HEK293 (cell line): ENCODE results near the gene STUB1.
A peak's percentile ranks its signal among the peaks of the same experiment; 100 is the strongest.

ENCODE experiments used
- CTCF ChIA-PET: fragments of 350-600 bp; formaldehyde crosslinking; extraction: SDS; loops from one replicate; lab custom pipeline; 2021; ENCODE audit warnings: antibody characterized with exemption; lab: Yijun Ruan, JAX
- POLR2A ChIA-PET: fragments of 300-600 bp; formaldehyde crosslinking; extraction: SDS; loops from one replicate; lab custom pipeline; 2020; ENCODE audit warnings: antibody characterized with exemption, inconsistent platforms; lab: Yijun Ruan, JAX
- H3K27ac ChIP-seq: fragments of 200-500 bp; sonication (Bioruptor generic); 2 replicates; pipeline ENCODE4 v1.5.1; 2014; ENCODE audit warnings: low read depth, low read length, control low read depth, inconsistent platforms; ENCODE audit errors: extremely low read depth
- H3K36me3 ChIP-seq, 2 experiments: fragments of 200-500 bp in 1 of 2; sonication (Bioruptor generic) in 1 of 2; 1 replicate in 1 of 2; 2 replicates in 1 of 2; pipeline ENCODE4 v1.5.1; 2014 to 2017; ENCODE audit warnings: inconsistent platforms in 2 of 2, low read length in 2 of 2; ENCODE audit not compliant: control insufficient read depth in 2 of 2, insufficient read depth in 1 of 2
- H3K4me1 ChIP-seq: fragments of 200-500 bp; sonication (Bioruptor generic); 2 replicates; pipeline ENCODE4 v1.5.1; 2014; ENCODE audit warnings: mild to moderate bottlenecking, low read length, inconsistent platforms; ENCODE audit not compliant: control insufficient read depth, insufficient read depth
- H3K4me3 ChIP-seq: 2 replicates; pipeline ENCODE4 v1.5.1; 2011; ENCODE audit warnings: low read depth, mild to moderate bottlenecking, control low read depth, low read length, moderate library complexity
- H3K9me3 ChIP-seq: fragments of 200-500 bp; sonication (Bioruptor generic); 2 replicates; pipeline ENCODE4 v1.5.1; 2014; ENCODE audit warnings: low read depth, low read length, inconsistent platforms; ENCODE audit not compliant: control insufficient read depth, insufficient read depth
- GLIS1 ChIP-seq: fragments of 450-650 bp; formaldehyde crosslinking; IDR thresholded peaks from 2 replicates; pipeline ENCODE4 v1.5.1; 2016; ENCODE audit warnings: missing biosample characterization, missing genetic modification characterization
- IKZF3 ChIP-seq: fragments of 450-650 bp; IDR thresholded peaks from 2 replicates; pipeline ENCODE4 v1.5.0; 2018; ENCODE audit warnings: missing biosample characterization, mild to moderate bottlenecking, missing genetic modification characterization, moderate library complexity
- KLF1 ChIP-seq: fragments of 450-650 bp; formaldehyde crosslinking; IDR thresholded peaks from 2 replicates; pipeline ENCODE4 v1.5.1; 2016; ENCODE audit warnings: missing biosample characterization, missing genetic modification characterization
- PATZ1 ChIP-seq: fragments of 450-650 bp; formaldehyde crosslinking; IDR thresholded peaks from 2 replicates; pipeline ENCODE4 v1.5.1; 2016; ENCODE audit warnings: missing biosample characterization, missing genetic modification characterization
- SP2 ChIP-seq: fragments of 450-650 bp; formaldehyde crosslinking; IDR thresholded peaks from 2 replicates; pipeline ENCODE4 v1.5.1; 2016; ENCODE audit warnings: missing biosample characterization, missing genetic modification characterization
- SP7 ChIP-seq: fragments of 450-650 bp; formaldehyde crosslinking; IDR thresholded peaks from 2 replicates; pipeline ENCODE4 v1.5.1; 2016; ENCODE audit warnings: missing biosample characterization, missing genetic modification characterization
- ZBTB17 ChIP-seq: fragments of 450-650 bp; formaldehyde crosslinking; IDR thresholded peaks from 2 replicates; pipeline ENCODE4 v1.5.1; 2016; ENCODE audit warnings: missing biosample characterization, missing genetic modification characterization
- ZBTB20 ChIP-seq: fragments of 450-650 bp; formaldehyde crosslinking; IDR thresholded peaks from 2 replicates; pipeline ENCODE4 v1.5.1; 2016; ENCODE audit warnings: missing biosample characterization, missing genetic modification characterization
- ZBTB8A ChIP-seq: fragments of 450-650 bp; formaldehyde crosslinking; IDR thresholded peaks from 2 replicates; pipeline ENCODE4 v1.5.1; 2016; ENCODE audit warnings: missing biosample characterization, missing genetic modification characterization
- ZFP69B ChIP-seq: fragments of 450-650 bp; formaldehyde crosslinking; IDR thresholded peaks from 2 replicates; pipeline ENCODE4 v1.5.1; 2016; ENCODE audit warnings: missing biosample characterization, missing genetic modification characterization
- ZIC2 ChIP-seq: fragments of 450-650 bp; formaldehyde crosslinking; IDR thresholded peaks from 2 replicates; pipeline ENCODE4 v1.5.1; 2016; ENCODE audit warnings: missing biosample characterization, missing genetic modification characterization
- ZNF138 ChIP-seq: fragments of 450-650 bp; formaldehyde crosslinking; IDR thresholded peaks from 2 replicates; pipeline ENCODE4 v1.5.1; 2016; ENCODE audit warnings: missing biosample characterization, missing genetic modification characterization, borderline replicate concordance
- ZNF274 ChIP-seq, 2 experiments: fragments of 200-500 bp in 1 of 2; fragments of 450-650 bp in 1 of 2; sonication (Bioruptor generic) in 1 of 2; formaldehyde crosslinking in 1 of 2; IDR thresholded peaks; 2 replicates each; pipeline versions ENCODE4 v1.5.1 to v1.6.1; 2014 to 2016; ENCODE audit warnings: borderline replicate concordance in 1 of 2, inconsistent platforms in 1 of 2, low read length in 1 of 2, missing biosample characterization in 1 of 2, missing genetic modification characterization in 1 of 2
- ZNF366 ChIP-seq: fragments of 450-650 bp; formaldehyde crosslinking; conservative IDR thresholded peaks from 2 replicates; pipeline ENCODE4 v1.5.1; 2016; ENCODE audit warnings: missing biosample characterization, missing genetic modification characterization
- ZNF404 ChIP-seq: fragments of 450-650 bp; formaldehyde crosslinking; IDR thresholded peaks from 2 replicates; pipeline ENCODE4 v1.5.1; 2017; ENCODE audit warnings: missing biosample characterization, missing genetic modification characterization
- ZNF423 ChIP-seq: fragments of 450-650 bp; formaldehyde crosslinking; IDR thresholded peaks from 2 replicates; pipeline ENCODE4 v1.5.1; 2016; ENCODE audit warnings: missing biosample characterization, missing genetic modification characterization
- ZNF692 ChIP-seq: fragments of 450-650 bp; formaldehyde crosslinking; IDR thresholded peaks from 2 replicates; pipeline ENCODE4 v1.5.1; 2016; ENCODE audit warnings: missing biosample characterization, missing genetic modification characterization
- ZNF777 ChIP-seq: fragments of 450-650 bp; formaldehyde crosslinking; IDR thresholded peaks from 2 replicates; pipeline ENCODE4 v1.5.1; 2017; ENCODE audit warnings: missing biosample characterization, missing genetic modification characterization, borderline replicate concordance
- ZNF785 ChIP-seq: fragments of 450-650 bp; formaldehyde crosslinking; IDR thresholded peaks from 2 replicates; pipeline ENCODE4 v1.5.1; 2016; ENCODE audit warnings: missing biosample characterization, missing genetic modification characterization
- ZSCAN23 ChIP-seq: fragments of 450-650 bp; formaldehyde crosslinking; IDR thresholded peaks from 2 replicates; pipeline ENCODE4 v1.5.1; 2016; ENCODE audit warnings: missing biosample characterization, missing genetic modification characterization
- ZXDB ChIP-seq: fragments of 450-650 bp; formaldehyde crosslinking; IDR thresholded peaks from 2 replicates; pipeline ENCODE4 v1.5.1; 2016; ENCODE audit warnings: missing biosample characterization, missing genetic modification characterization
- TF ChIP-seq, protein P1 (sequence below): fragments of 450-650 bp; formaldehyde crosslinking; IDR thresholded peaks from 2 replicates; pipeline ENCODE4 v1.5.1; 2016; ENCODE audit warnings: missing biosample characterization, missing genetic modification characterization
- TF ChIP-seq, protein P2 (sequence below): fragments of 450-650 bp; formaldehyde crosslinking; IDR thresholded peaks from 2 replicates; pipeline ENCODE4 v1.5.1; 2017; ENCODE audit warnings: missing biosample characterization, missing genetic modification characterization

STUB1 gene

DNA sequence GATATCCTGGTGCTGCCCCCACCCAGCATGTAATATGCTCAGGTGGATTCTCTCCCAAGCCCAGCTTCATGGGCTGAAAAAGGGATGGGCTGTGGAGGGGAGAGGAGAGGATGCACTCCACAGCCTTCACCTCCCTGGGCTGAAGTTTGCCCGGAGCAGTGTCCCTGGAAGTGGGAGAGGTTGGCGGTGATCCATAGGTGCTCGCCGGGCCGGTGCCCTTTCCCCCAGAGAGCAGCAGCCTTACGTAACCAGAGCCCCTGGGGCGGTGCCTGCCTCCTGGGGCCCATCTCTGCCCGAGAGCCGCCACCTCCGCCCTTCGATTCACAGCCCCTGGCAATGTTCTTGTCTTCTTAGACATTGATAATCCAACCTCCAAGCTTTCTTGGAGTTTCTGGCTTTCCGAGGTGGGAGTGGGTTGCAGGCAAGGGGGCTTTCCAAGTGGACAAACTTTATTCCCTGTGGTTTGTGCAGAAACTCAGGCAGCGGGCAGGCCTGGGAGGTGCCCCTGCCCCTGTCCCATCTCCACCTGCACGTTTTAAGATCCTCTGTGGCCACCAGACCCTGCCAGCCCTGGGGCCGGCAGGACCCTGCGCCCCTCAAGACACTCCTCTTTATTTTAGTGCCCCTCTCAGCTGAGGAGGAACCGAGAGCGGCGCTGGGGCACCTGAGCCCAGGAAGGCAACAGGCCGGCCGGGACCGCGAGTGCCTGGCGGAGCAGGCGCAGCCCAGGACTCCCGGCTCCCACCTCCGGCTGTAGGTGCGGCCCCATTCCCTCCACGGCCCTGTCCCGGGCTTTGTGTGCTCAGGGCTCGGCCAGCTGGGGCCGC is 34.1 kb upstream of the STUB1 start:
- ChIA-PET POLR2A (interaction anchor here (1.5 kb wide), 1 partner anchor 9 kb away, joined by 3 read pairs; no protein-coding TSS in a partner anchor), CTCF (no interaction called here)
- peaks cover 9% of the 10 kb centered on the region; the same call in 1 of the 2 replicates for H3K4me1 ChIP-seq
- no peak overlapping the region for H3K4me3 ChIP-seq
- TF ChIP-seq ZXDB (tag by site-specific recombination) (peak; percentile 66), ZNF777 (tag by site-specific recombination) (no peak), ZNF692 (tag by site-specific recombination) (0 out of 2 replicates have a peak, but pooled peaks have one; percentile 57), PATZ1 (tag by site-specific recombination) (peak; percentile 68; the same call in 1 of the 2 replicates), SP2 (0 out of 2 replicates have a peak, but pooled peaks have one; percentile 13), ZBTB20 (tag by site-specific recombination) (peak; percentile 19; the same call in 1 of the 2 replicates), ZIC2 (tag by site-specific recombination) (peak; percentile 68), ZNF423 (tag by site-specific recombination) (peak; percentile 91), GLIS1 (tag by site-specific recombination) (peak; percentile 46; the same call in 1 of the 2 replicates), ZBTB17 (tag by site-specific recombination) (peak; percentile 74), ZNF274 (IDR thresholded peaks at IDR 0.05; ENCODE audit: low read length) (no peak), ZNF274 (tag by site-specific recombination; IDR thresholded peaks at IDR 0.05; ENCODE audit: borderline replicate concordance) (no peak), SP7 (tag by site-specific recombination) (0 out of 2 replicates have a peak, but pooled peaks have one; percentile 19), IKZF3 (tag by site-specific recombination) (peak; percentile 48; the same call in 1 of the 2 replicates), ZSCAN23 (tag by site-specific recombination) (no peak), ZBTB8A (tag by site-specific recombination) (peak; percentile 90), ZNF366 (peak; percentile 47), ZNF138 (tag by site-specific recombination) (no peak), KLF1 (tag by site-specific recombination) (peak; percentile 79; the same call in 1 of the 2 replicates), ZFP69B (tag by site-specific recombination) (peak; percentile 48; the same call in 1 of the 2 replicates), ZNF785 (tag by site-specific recombination) (no peak), ZNF404 (tag by site-specific recombination) (no peak)
- TF ChIP-seq, protein P1, sequence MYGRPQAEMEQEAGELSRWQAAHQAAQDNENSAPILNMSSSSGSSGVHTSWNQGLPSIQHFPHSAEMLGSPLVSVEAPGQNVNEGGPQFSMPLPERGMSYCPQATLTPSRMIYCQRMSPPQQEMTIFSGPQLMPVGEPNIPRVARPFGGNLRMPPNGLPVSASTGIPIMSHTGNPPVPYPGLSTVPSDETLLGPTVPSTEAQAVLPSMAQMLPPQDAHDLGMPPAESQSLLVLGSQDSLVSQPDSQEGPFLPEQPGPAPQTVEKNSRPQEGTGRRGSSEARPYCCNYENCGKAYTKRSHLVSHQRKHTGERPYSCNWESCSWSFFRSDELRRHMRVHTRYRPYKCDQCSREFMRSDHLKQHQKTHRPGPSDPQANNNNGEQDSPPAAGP (tag by site-specific recombination) = peak; percentile 49; the same call in 1 of the 2 replicates
- TF ChIP-seq, protein P2, sequence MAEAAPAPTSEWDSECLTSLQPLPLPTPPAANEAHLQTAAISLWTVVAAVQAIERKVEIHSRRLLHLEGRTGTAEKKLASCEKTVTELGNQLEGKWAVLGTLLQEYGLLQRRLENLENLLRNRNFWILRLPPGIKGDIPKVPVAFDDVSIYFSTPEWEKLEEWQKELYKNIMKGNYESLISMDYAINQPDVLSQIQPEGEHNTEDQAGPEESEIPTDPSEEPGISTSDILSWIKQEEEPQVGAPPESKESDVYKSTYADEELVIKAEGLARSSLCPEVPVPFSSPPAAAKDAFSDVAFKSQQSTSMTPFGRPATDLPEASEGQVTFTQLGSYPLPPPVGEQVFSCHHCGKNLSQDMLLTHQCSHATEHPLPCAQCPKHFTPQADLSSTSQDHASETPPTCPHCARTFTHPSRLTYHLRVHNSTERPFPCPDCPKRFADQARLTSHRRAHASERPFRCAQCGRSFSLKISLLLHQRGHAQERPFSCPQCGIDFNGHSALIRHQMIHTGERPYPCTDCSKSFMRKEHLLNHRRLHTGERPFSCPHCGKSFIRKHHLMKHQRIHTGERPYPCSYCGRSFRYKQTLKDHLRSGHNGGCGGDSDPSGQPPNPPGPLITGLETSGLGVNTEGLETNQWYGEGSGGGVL (tag by site-specific recombination) = 0 out of 2 replicates have a peak, but pooled peaks have one; percentile 29
- no peaks in the 10 kb centered on the region for H3K9me3 ChIP-seq
- peaks cover 0 to 7% of the 10 kb centered on the region in 2 experiments; a peak in 2 of 3 replicates for H3K36me3 ChIP-seq
- H3K27ac ChIP-seq = peak overlapping the region; percentile 31; the same call in 1 of the 2 replicates
